GM12801 (cell line): ENCODE results near the gene PITPNM1.

Experiments used
- CTCF ChIP-seq: IDR thresholded peaks from one replicate; pipeline ENCODE4 v1.5.1; 2011; ENCODE audit warnings: control low read depth; ENCODE audit not compliant: insufficient read length; ENCODE audit errors: extremely low read depth

The PITPNM1 gene

GRCh38 chr11:67456068-67456705, 49.0 kb downstream of the PITPNM1 start:
- no peak for TF ChIP-seq CTCF

- no peak for TF ChIP-seq CTCF
Measured at GRCh38 chr11:67455054-67455453, 50.1 kb downstream of the PITPNM1 start, which contains the start of gene CABP4. Gene CABP4 (plus strand): TSS chr11:67455354. CDS start chr11:67455424, 70 bp downstream.

- no peak for TF ChIP-seq CTCF
Measured at GRCh38 chr11:67453816-67454732, 51.1 kb downstream of the PITPNM1 start.

- no peak for TF ChIP-seq CTCF
Measured at GRCh38 chr11:67452141-67452952, 52.8 kb downstream of the PITPNM1 start, which contains the start of gene GPR152. Gene GPR152 (minus strand): TSS chr11:67452729. CDS start chr11:67452724, 5 bp downstream.

- TF ChIP-seq CTCF = no peak
Measured at GRCh38 chr11:67451658-67451976, 53.5 kb downstream of the PITPNM1 start.

- TF ChIP-seq CTCF = no peak
Measured at GRCh38 chr11:67450796-67451657, 54.1 kb downstream of the PITPNM1 start.
